Fibroblast of lung (primary cell): Measurements from ENCODE around the gene CAPN12.

ENCODE experiments used
- EZH2 ChIP-seq: IDR thresholded peaks from 2 replicates; pipeline ENCODE4 v1.5.1; 2012; ENCODE audit warnings: low read length, control low read depth, mild to moderate bottlenecking; ENCODE audit errors: missing control alignments
- TF ChIP-seq, protein P1 (sequence below), 2 donors: IDR thresholded peaks in 1 of 2; conservative IDR thresholded peaks in 1 of 2; 1 replicate in 1 of 2; 2 replicates in 1 of 2; pipeline ENCODE4 v1.5.1; 2011 to 2012; ENCODE audit warnings: low read length in 2 of 2, control low read depth in 1 of 2, inconsistent platforms in 1 of 2, low read depth in 1 of 2, mild to moderate bottlenecking in 1 of 2

GRCh38 chr19:38734426-38735256 lies 9.6 kb downstream of the CAPN12 start:
- TF ChIP-seq, protein P1, sequence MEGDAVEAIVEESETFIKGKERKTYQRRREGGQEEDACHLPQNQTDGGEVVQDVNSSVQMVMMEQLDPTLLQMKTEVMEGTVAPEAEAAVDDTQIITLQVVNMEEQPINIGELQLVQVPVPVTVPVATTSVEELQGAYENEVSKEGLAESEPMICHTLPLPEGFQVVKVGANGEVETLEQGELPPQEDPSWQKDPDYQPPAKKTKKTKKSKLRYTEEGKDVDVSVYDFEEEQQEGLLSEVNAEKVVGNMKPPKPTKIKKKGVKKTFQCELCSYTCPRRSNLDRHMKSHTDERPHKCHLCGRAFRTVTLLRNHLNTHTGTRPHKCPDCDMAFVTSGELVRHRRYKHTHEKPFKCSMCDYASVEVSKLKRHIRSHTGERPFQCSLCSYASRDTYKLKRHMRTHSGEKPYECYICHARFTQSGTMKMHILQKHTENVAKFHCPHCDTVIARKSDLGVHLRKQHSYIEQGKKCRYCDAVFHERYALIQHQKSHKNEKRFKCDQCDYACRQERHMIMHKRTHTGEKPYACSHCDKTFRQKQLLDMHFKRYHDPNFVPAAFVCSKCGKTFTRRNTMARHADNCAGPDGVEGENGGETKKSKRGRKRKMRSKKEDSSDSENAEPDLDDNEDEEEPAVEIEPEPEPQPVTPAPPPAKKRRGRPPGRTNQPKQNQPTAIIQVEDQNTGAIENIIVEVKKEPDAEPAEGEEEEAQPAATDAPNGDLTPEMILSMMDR (conservative IDR thresholded peaks at IDR 0.05 in 1 of 2, IDR thresholded peaks at IDR 0.05 in 1 of 2; ENCODE audit: low read depth in 1 of 2, low read length in 2 of 2): no peak
- no peak for TF ChIP-seq EZH2
